GM21717 (cell line): Measurements from ENCODE around the gene TCHP.
"Not testable (repeated sequence)": the region's sequence is repeated elsewhere in the genome, so short reads cannot be mapped to it uniquely, and the experiment has no call there.

Source experiments
- ATAC-seq: cut with Tn5 transposase; IDR thresholded peaks from one replicate; pipeline ENCODE4 v1.9.1; 2021; ENCODE audit warnings: mild to moderate bottlenecking, moderate library complexity; ENCODE audit not compliant: unreplicated experiment

TCHP gene

DNA sequence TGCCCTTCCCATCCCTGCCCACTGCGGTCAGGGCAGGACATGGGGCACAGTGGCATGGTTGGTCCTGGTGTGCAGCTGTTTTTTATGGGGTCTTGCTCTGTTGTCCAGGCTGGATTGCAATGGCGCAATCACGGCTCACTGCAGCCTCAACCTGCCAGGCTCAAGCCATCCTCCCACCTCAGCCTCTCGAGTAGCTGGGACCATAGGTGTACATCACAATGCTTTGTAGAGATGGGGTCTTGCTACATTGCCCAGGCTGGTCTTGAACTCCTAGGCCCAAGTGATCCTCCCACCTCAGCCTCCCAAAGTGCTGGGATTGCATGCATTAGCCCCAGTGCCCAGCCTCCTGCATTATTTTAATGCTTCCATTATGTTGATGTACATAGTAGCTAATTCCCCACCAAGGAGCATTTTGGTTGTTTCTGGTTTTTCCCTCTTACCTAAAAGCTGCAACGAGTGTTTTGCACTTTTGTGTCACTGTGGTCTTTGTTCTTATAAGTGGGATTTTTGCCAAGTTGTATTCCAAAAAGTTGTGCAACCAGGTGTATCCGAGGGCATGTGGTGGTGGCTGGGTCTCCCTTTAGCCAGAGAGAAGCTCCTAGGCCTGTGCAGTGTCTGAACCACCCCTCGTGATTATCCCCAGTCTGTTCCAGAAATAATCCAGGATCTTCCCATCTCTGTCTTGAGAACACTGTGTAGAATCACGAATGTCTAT lies 10.3 kb downstream of the TCHP start:
- ATAC-seq: no peak

DNA sequence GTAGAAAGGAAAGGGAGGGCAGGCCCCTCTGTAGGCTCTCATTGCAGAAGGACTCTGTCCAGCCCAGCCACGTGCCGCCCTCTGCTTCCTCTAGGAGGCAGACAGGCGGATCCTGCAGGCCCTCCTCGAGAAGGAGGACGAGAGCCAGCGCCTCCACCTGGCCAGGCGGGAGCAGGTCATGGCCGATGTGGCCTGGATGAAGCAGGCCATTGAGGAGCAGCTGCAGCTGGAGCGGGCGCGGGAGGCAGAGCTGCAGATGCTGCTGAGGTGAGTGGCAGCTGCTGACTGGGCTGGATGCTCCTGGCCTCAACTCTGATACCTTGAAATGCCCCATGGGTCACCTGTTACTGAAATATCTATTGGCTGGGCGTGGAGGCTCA lies 10.9 kb downstream of the TCHP start:
- no peak for ATAC-seq

DNA sequence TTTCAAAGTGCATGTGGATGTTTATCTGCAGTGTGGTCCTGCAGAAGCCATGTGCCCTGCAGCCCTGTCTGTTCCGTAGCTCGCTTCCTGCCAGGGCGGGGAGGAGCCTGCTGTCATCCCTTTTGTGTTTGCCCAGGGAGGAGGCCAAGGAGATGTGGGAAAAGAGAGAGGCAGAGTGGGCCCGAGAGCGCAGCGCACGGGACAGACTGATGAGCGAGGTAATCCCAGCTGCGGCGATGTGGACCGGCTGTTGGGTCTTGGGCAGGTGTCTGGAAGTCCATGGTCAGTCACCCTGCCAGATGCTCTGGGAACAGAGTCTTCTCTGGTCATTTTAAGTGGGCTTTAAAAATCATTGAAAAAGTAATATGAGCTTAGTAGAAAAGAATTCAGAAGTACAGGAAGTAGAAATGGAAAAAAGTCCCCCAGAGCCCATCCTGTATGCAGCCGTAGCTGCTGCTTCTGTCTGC lies 12.8 kb downstream of the TCHP start:
- ATAC-seq: no peak

DNA sequence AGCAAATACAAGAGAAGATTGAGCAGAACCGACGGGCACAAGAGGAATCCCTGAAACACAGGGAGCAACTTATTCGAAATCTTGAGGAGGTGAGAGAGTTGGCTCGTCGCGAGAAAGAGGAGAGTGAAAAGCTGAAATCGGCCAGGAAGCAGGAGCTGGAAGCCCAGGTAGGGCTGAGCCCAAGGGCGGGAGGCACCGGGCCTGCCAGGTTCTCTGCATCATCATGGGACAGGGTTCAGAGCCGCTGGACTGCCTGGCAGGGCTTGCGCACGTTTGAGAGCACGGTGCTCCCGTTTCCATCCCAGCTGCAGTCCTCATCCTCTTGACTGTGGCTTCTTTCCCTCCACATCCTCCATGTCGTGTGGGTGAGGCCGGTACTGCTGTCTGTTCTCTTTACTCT lies 14.4 kb downstream of the TCHP start:
- ATAC-seq: no peak

DNA sequence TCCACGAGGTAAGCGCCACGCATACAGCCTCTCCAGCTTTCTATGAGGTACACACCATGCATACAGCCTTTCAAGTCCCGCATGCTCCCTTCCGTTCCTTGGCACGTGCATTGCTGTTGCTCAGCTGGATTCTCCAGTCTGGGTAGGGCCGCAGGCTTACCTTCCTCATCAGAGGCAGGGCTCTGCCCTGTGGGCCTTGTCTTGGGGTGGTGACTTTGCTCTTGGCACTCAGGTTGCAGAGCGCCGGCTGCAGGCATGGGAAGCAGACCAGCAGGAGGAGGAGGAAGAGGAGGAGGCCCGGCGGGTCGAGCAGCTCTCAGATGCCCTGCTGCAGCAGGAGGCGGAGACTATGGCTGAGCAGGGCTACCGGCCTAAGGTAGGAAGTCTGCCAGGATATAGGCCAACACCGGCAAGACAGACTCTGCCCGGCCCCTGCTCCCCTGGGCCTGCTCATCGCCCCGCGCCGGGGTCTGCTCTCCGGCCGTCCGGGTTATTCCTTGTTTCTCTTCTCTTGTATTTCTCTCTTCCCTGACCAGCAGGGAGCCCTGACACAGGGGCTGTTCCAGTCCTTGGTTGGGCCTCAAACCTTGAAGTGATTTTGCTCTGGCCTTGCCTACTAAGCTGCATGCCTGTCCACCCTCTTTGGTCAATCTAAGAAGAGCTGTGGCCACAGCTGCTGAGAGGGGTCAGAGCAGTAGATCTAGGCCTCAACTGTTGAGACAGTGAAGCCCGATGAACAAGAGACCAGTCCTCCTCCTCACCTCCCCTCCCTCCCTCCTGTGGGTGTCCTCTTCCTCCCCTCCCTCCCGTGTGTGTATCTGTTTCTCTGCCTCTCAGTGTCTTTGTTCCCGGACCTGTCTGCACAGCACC lies 15.3 kb downstream of the TCHP start:
- no peak for ATAC-seq

DNA sequence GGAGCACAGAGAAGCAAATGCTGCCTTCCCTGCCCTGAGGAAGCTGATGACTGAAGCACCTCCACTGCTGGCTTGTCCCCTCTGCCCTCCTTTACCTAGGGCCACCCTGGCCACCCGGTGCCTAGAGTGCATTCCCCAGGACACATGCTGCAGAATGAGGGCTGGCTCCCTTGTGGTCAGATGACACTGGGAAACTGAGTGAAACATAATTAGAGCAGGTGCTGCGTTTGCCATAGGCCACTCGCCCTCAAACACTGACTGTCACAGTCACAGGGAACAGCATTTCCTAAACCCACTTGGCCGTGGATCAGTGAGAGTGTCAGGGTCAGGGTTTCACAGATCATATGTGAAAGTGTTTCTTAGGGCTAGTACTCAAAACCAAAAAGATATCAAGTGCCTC lies 16.0 kb downstream of the TCHP start:
- ATAC-seq: no peak

DNA sequence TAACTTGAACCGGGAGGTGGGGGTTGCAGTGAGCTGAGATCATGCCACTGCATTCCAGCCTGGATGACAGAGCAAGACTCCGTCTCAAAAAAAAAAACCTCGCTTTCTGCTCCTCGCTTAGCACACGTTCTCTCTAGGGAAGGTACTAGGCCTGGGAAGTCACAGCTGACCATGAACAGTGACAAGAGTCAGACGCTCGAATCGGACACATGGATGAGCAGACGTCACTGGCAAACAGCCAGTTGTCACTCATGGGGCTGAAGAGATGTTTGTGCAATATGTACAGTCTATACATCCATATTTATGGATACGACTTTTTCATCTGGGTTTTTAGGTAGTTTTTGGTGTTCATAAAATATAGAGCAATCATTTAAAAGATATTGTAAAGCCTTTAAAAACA lies 19.4 kb downstream of the TCHP start:
- ATAC-seq: no peak

DNA sequence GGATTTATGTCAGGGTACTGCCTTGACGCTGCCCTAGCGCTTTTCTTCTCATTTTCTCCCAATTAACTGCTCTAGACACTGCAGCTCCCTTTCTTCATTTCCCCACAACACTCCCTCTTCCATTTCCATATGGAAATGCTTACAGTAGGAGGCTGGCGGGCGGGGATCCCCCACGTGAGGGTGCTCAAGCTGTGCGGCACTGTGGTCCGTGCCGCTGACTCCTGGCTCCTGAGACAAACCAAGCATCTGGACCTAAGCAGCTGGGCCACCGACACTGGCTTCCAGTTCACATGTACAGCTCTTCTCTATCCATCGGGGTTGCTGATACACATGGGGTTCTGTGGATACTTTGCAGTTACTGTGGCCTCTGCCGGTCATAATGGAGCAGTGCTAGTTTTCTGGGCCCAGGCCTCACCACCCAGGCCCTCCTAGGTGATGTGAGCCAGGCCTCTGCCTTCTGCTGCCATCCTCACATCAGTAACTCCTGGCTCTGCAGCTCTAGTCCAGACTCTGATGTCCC lies 20.2 kb downstream of the TCHP start:
- ATAC-seq: no peak

DNA sequence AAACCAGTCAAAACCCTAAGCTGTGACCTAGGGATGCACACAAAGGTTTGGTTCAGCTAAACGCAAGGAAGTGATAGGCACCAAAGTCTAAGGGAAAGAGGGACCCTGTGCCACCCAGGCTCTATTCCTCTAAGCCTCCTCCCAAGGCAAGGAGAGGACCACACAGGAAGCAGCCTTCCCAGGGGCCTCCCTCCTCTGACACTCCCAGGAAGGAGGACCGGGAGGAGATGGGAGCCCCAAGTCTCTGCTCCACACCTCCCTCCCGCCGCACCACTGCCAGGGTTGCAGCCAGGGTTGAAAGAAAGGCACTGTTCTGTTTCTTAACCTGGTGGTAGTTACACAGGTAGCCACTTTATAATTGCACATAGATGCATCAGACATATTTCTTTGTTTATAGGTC lies 21.9 kb downstream of the TCHP start:
- ATAC-seq: no peak

DNA sequence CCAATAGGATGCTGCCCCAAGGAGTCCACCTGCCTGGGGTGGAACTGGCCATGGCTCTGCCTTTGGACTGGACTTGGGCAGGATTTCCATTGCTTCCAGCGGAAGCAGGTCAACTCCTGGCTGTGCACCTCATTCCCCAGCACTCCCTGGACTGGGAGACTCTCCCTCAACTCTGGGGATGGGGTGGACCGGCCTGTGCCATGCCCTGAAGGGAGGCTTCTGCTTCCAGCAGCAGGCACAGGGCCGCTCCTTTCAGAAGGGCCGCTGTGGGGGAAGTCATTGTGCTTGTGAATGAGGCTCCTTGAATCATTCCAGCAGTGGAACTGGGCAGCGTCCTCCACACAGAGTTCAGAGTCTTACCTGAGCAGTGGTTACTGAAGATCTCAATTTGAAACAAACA lies 23.0 kb downstream of the TCHP start:
- ATAC-seq: no peak

DNA sequence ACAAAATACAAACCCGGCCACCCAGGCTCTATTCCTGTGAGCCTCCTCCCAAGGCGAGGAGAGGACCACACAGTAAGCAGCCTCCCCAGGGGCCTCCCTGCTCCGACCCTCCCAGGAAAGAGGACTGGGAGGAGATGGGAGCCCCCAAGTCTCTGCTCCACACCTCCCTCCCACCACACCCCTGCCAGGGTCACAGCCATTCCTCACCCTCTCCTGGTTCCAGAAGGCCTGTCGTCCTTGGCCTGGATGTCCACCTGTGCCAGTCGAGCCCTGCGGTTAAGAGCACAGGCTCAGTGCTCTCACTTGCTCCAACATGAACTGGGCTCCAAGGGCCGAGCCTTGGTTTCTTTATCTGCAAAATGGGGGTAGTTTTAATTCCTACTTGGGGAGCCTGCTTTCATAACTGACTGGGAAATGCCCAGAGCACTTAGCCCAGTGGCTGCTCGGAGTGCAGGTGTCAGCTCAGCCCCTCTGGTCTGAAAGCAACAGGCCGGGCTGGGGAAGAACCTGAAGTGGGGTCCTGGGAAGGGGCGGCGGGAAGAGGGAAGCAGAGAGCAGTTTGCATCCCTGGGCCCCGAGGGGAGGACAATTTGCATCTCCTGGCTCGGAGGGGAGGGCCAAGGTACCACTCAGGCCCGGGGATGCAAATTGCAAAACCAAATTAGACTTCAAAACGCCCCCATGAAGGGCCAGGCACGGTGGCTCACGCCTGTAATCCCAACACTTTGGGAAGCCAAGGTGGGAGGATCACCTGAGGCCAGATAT lies 23.6 kb downstream of the TCHP start:
- ATAC-seq: no peak

DNA sequence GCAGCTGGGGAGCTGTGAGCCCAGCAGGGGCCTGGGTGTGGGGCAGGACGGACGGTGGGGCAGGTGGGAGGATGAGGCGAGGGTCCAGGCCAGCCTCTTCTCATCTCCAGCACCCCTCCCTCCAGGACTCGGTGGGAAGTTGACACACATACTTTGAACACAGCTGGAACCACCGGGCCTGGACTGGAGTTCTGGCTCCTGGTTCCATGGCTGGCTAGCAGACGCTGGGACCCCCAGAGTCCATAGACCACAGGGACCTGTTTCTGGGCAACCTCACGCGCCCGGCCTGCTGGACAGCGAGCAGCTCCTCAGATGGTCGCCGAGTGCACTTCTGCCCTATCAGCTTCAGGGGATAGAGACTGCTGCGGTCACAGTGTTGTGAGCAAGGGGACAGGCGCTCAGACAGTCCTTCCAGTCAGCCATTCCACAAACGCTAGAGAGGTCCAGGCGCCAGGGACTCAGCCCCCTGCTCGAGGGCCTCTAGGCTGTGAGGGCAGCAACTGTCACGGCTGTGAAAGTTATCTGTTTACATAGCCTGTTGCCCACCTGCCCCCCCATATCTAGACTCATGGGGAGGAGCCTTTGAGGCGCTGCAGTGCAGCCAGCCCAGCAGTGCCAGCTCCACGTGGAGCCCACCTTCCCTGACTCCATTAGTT lies 25.2 kb downstream of the TCHP start:
- no peak for ATAC-seq

DNA sequence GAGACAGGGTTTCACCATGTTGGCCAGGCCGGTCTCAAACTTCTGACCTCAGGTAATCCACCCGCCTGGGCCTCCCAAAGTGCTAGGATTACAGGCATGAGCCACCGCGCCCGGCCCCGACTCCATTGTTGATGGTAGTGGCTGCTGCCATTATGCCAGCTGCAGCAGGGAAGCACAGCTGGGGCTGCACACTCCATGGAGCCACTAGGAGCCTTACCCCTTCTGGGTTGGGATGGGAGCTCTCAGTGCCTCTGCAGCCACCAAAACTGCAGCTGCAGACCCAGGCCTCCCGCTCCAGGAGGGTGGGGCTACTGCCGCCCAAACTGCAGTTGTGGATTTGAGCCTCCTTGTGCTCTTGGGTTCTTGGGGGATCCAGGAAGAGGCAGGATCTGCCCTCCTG lies 25.9 kb downstream of the TCHP start:
- ATAC-seq: no peak

DNA sequence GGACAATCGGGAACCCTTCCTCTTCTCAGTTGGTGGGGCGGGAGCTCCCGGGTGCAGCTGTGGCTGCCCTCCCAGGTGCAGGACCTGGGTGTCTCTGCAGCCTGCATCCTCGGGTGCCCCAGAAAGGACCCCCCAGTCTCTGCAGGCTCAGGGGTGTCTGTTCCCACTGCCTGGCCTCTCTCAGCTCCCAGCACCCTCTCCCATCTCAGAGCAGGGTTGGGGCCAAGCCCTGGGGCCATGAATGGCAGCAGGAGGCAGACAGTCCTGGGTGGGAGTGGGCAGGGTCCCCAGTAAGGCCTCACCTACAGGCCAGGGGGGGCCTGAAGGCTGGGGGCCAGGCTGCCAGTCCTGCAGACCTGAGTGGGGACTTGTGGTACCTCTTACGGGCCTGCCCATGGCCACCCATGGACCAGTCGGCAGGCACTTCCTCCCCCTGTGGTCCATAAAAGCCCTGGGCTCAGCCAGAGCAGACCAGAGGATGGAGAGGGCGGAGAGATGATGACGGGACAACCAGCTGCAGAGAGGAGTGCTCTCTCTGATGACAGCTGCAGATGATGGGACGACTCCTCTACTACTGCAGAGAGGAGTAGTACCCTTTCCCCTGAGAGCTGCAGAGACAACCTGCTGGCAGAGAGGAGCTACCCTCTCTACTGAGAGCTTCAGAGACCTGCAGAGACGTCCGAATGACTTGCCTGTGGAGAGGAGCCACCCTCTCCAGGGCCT lies 26.6 kb downstream of the TCHP start:
- no peak for ATAC-seq

DNA sequence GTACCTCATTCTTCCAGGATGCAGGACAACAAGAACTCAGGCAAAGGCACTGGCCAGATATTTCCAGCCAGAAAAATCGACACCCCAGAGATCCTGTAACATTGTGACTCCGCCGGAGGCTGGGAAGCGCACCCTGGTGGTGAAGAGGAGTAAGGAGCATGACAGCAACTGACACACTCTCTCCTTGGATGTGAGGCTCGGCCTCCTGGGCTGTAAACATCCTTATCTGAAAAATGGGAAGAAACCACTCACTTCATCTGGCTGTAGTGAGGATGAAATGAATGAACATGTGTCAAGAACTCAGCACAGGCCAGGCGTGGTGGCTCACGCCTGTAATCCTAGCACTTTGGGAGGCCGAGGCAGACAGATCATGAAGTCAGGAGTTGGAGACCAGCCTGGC lies 27.5 kb downstream of the TCHP start:
- no peak for ATAC-seq

DNA sequence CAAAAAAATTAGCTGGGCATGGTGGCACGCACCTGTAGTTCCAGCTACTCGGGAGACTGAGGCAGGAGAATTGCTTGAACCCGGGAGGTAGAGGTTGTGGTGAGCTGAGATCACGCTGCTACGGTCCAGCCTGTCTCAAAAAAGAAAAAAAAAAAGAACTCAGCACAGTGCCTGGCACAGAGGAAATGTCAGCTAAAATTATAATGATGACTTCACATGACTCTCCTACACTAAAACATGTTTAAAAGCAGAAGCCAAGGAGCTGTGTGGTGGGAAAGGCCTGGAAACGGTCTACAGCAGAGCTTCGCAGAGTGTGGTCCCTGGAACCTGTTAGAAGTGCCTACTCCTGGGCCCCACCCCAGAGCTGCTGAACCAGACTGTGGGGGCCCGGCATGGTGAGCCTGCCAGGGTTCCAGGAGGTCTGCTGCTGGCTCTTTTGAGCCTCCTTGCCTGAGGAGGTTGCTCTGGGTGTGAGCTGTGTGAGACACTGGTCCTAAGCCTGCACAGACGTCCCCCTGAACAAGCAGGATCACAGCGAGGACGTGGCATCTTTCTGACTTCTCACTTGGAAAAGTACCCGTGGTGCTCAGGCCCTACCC lies 28.1 kb downstream of the TCHP start:
- no peak for ATAC-seq

DNA sequence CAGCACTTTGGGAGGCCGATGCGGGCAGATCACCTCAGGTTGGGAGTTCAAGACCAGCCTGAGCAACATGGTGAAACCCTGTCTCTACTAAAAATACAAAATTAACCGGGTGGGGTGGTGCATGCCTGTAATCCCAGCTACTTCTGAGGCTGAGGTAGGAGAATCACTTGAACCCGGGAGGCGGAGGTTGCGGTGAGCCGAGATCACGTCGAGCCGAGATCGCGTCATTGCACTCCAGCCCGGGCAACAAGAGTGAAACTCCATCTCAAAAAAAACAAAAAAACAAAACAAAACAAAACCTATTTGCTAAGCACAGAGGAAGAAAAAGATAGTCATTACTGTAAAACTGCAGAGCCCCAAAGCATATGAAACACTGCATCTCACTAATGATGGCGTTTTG lies 29.3 kb downstream of the TCHP start:
- ATAC-seq: not testable (repeated sequence)

DNA sequence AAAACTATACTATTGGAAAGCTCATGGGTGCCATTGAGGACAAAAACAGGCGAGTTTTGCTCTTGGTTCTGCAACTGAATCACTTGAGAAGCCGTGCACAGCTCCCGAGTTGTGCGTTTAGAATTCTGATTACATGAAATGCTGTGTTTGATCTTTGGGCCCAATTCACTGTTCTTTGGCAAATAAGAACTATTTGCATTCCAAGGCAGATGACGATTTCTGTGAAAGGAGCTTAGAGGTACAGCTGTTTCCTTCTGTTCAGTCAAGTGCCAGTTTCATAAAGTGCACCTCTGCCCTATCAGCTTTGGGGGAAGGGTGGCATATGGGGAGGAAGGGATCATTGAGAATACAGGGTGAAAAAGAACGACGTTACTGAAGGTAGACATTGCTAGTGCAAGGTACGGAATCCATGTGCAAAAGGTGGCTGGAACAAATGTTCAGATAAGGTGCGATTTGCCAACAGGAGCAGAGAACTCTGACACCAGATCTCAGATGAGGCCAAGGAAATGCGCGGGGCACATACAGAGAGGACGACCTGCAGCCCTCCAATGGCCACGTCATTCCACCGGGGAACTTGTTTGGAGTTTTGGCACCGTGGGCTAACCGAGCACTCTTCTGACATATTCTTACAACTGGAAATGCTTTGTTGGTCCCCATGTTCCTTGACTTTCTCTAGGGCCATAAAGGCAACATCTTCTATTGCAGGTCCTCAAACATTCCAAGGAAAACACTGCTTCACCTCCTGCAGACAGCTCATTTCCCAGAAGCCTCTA lies 30.1 kb downstream of the TCHP start:
- no peak for ATAC-seq

DNA sequence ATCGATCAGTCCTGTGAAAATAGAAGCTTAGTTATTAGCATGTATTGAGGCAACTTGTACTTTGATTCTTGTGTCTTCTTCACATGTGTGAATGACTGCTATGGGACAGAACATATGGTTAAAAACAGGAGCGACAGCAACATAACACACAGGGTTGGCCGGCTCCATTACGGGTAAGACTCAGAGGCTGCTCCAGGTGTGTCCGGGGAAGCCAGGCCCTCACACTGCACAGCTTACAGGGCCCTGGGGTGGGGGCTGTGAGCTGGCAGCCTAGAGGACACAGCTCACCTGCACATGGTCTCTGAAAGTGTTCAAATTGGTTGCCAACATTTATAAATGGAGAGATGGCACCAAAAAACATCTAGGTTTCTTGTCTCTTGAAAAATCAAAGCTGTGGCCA lies 31.1 kb downstream of the TCHP start:
- ATAC-seq: no peak
